Fibroblast of the aortic adventitia (primary cell): ENCODE data around the gene SELENOS. TPM values are rescaled to one million over a fixed set of nuclear protein-coding genes. Genes with fewer than 3 reads are reported as not detected.

ENCODE experiments used
- DNase-seq: peaks from one replicate; pipeline ENCODE4 v3.0.0-alpha.2; 2010; ENCODE audit warnings: low read depth
- H3K4me3 ChIP-seq: 2 replicates; pipeline ENCODE4 v1.5.1; 2011; ENCODE audit warnings: low read depth, mild to moderate bottlenecking, control low read depth, low read length, moderate library complexity
- CTCF ChIP-seq: IDR thresholded peaks from 2 replicates; pipeline ENCODE4 v1.5.1; 2011; ENCODE audit warnings: mild to moderate bottlenecking, low read length, control low read depth, inconsistent platforms; ENCODE audit not compliant: insufficient read depth
- total RNA-seq: library from RNA; depleted of rRNA; stranded (reverse); fragments of >200 nt; gene quantifications from 2 replicates; pipeline ENCODE4 v1.2.3, GENCODE V29; 2012; ENCODE audit warnings: low replicate concordance

Gene SELENOS
- total RNA-seq, 1 donor = 65.3 TPM

DNA sequence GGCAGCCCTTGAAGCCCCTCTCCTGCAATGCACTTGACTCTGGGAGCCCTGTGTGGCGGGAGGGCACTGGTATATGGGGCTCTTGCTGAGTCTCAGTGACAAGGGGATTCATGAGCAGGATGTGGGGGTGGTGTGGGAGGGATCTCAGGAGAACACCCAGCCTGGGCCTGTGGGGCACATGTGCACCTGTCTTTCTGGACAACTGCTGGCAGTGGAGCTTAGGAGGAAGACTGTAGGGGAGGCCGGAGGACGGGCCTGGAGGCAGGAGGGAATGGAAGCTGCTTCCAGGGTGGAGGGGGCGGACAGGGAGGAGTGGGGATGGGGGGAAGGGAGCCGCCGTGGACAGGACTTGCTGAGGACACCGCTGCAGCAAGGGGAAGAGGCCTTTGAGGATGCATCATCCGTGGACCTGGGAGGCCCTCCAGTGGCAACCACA, 28.6 kb upstream of the SELENOS start:
- no peak overlapping the region for H3K4me3 ChIP-seq
- no peak for DNase-seq
- no peak for TF ChIP-seq CTCF

DNA sequence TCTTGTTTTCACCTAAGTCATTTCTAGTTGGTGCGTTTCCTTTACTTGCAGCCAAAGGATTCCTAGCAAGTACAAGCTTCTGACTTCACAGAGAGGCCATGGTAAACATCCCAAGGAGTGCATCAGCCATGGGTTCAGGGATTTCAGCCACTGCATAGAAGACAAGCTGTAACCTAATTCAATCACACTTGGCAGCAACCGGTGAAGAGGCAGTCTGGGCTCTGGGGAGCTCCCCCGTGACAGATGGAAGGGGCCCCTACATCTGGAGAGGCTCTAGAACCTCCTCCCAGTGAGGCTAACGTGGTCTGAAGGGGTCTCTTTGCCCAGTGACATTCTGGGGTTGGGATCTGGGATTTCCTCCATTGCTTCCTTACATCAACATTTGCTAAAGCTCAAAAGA, 26.1 kb upstream of the SELENOS start:
- no peak for DNase-seq
- no peak overlapping the region for H3K4me3 ChIP-seq
- no peak for TF ChIP-seq CTCF

- no peak for DNase-seq
- no peak for TF ChIP-seq CTCF
- H3K4me3 ChIP-seq = peak overlapping the region; percentile 96
Measured at GRCh38 chr15:101296418-101297405, 19.4 kb upstream of the SELENOS start.

DNA sequence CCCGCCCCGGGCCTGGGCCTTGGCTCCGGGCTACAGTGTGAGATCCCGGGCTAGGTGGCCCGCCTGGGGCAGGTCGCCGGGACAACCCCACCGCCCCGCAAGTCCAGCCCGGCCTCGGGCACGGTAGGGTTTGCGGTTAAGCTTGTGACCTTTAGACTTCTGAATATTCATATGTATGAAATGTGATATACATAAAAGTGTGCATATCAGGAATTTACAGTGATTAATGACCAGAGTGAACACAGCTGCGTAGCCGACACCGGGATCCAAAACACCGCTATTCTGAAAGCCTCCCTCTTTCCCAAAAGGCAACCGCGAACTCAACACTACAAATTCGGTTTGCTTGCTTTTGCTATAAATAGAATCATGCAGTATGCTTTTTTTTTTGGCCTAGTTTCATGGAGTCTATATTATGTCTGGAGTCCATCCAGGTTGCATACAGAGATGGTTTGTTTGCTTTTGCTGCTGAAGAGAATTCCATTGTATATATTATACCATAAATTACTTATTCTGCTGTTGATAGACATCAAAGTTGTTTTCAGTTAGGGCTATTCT, 18.4 kb upstream of the SELENOS start:
- TF ChIP-seq CTCF = no peak
- H3K4me3 ChIP-seq = peak overlapping the region; percentile 96
- DNase-seq = peak; percentile 13

- peak; percentile 92 for DNase-seq
- TF ChIP-seq CTCF = no peak
- peak within 1 kb of the TSS; percentile 96 for H3K4me3 ChIP-seq
Measured at GRCh38 chr15:101294731-101295606, 17.7 kb upstream of the SELENOS start, which contains the start of gene SNRPA1. Gene SNRPA1 (minus strand): TSS chr15:101295248. CDS start chr15:101295178, 70 bp downstream.

DNA sequence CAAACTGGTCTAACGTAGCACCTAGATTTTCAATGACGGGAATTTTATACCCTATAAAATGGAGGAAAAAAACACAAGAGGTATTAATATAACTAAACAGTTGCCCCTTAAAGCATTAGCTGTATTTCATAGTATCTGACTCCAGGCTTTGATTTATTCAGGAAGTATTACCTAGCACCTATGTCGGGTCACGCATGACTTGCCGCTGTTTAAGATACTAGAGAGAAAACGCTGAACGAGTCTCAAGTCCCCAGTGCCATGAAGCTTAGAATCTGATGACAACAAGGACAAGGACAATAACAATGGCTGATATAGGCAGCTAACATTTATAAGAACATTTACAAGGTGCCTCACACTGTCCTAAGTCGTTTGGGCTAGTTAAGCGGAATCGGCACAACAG, 15.8 kb upstream of the SELENOS start:
- TF ChIP-seq CTCF = no peak
- DNase-seq = no peak
- peak overlapping the region; percentile 96 for H3K4me3 ChIP-seq
